HCT116 (cell line): ENCODE measurements around the gene FNDC8.

Experiments
- EZH2 ChIP-seq: fragments of 200-600 bp; sonication (generic); IDR thresholded peaks from 2 replicates; pipeline ENCODE4 v1.6.1; 2017; ENCODE audit warnings: antibody characterized with exemption, mixed run types
- YY1 ChIP-seq: IDR thresholded peaks from 2 replicates; pipeline ENCODE4 v1.6.1; 2011; ENCODE audit warnings: low read length, low read depth, moderate library complexity, mild to moderate bottlenecking; ENCODE audit not compliant: insufficient replicate concordance; ENCODE audit errors: extremely low read depth

- TF ChIP-seq EZH2 (no peak), YY1 (no peak)
Measured at GRCh38 chr17:35073183-35073790, 48.1 kb upstream of the FNDC8 start.
